BJ (cell line): ENCODE measurements around the gene RNASE8. TPM values are rescaled to one million over a fixed set of nuclear protein-coding genes. Genes with fewer than 3 reads are reported as not detected.

Experiments used
- CTCF ChIA-PET: fragments of 350-600 bp; formaldehyde crosslinking; extraction: SDS; loops from one replicate; lab custom pipeline; 2021; ENCODE audit warnings: antibody characterized with exemption, inconsistent platforms; lab: Yijun Ruan, JAX
- POLR2A ChIA-PET: fragments of 300-600 bp; sonication (Branson Sonifier 250); formaldehyde crosslinking; extraction: SDS; loops from one replicate; lab custom pipeline; 2021; ENCODE audit warnings: antibody characterized with exemption; lab: Charles Lee
- DNase-seq: peaks from one replicate; pipeline ENCODE4 v3.0.0-alpha.2; 2011; ENCODE audit warnings: low read depth
- H3K27me3 ChIP-seq: 2 replicates; pipeline ENCODE4 v1.6.0; 2011; ENCODE audit warnings: low read length; ENCODE audit not compliant: control insufficient read depth, insufficient read depth
- H3K36me3 ChIP-seq: 2 replicates; pipeline ENCODE4 v1.5.1; 2011; ENCODE audit warnings: low read length; ENCODE audit not compliant: control insufficient read depth, insufficient read depth
- H3K4me3 ChIP-seq: 2 replicates; pipeline ENCODE4 v1.5.1; 2011; ENCODE audit warnings: low read depth, mild to moderate bottlenecking, control low read depth, low read length
- polyA plus RNA-seq: library from polyadenylated mRNA; depleted of rRNA; stranded (reverse); fragments of >200 nt; gene quantifications from 2 replicates; pipeline ENCODE4 v1.2.3, GENCODE V29; 2011
- TF ChIP-seq, protein P1 (sequence below): IDR thresholded peaks from 2 replicates; pipeline ENCODE4 v1.5.1; 2011; ENCODE audit warnings: low read depth, mild to moderate bottlenecking, control low read depth, inconsistent platforms, low read length, moderate library complexity; ENCODE audit not compliant: insufficient read depth

RNASE8 gene
- polyA plus RNA-seq, 1 experiment, result not detected

DNA sequence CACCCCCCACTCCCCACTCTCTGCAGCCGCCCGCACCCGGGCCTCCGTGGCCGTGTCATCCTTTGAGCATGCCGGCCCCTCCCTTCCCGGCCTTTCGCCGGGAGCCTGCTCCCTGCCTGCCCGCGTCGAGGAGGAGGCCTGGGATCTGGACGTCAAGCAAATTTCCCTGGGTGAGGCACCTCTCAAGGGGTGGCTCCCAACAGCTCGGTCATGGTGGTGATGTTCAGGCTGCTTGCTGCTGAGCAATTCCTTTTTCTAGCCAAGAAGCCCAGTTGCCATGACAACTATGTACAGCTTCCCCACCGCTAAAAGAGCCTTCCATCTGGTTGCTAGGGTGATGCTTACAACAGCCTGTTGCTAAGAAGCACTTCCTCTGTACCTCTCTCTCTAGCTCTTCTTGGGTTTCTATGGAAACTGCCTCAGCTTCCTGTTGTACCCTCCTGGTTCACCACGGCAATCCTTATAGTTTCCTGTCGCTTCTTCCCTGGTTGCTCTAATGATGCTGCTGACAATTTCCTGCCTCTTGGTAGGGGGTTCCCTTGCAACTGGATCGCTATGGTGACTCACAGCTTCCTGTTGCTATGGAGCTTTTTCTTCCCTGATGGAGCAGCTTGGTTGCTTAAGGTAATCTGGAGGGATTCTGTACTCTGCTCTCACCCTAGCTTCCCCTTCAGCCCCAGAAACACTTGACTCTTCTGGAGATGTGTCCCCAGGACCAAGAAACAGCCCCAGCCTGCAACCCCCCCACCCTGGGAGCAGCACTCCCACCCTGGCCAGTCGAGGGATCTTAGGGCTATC lies 29.9 kb downstream of the RNASE8 start:
- Histone ChIP-seq H3K4me3 (no peak overlapping the region), H3K36me3 (peaks cover 14% of the 10 kb centered on the region), H3K27me3 (no peaks in the 10 kb centered on the region)
- DNase-seq, result peak; percentile 76
- ChIA-PET CTCF (interaction anchor here (0.8 to 5.8 kb wide), 10 partner anchors 8 to 73 kb away, joined by 3 to 55 read pairs (median 8); partner anchors contain the start of gene ARHGEF40), POLR2A (no interaction called here)
- TF ChIP-seq, protein P1, sequence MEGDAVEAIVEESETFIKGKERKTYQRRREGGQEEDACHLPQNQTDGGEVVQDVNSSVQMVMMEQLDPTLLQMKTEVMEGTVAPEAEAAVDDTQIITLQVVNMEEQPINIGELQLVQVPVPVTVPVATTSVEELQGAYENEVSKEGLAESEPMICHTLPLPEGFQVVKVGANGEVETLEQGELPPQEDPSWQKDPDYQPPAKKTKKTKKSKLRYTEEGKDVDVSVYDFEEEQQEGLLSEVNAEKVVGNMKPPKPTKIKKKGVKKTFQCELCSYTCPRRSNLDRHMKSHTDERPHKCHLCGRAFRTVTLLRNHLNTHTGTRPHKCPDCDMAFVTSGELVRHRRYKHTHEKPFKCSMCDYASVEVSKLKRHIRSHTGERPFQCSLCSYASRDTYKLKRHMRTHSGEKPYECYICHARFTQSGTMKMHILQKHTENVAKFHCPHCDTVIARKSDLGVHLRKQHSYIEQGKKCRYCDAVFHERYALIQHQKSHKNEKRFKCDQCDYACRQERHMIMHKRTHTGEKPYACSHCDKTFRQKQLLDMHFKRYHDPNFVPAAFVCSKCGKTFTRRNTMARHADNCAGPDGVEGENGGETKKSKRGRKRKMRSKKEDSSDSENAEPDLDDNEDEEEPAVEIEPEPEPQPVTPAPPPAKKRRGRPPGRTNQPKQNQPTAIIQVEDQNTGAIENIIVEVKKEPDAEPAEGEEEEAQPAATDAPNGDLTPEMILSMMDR, result no peak

DNA sequence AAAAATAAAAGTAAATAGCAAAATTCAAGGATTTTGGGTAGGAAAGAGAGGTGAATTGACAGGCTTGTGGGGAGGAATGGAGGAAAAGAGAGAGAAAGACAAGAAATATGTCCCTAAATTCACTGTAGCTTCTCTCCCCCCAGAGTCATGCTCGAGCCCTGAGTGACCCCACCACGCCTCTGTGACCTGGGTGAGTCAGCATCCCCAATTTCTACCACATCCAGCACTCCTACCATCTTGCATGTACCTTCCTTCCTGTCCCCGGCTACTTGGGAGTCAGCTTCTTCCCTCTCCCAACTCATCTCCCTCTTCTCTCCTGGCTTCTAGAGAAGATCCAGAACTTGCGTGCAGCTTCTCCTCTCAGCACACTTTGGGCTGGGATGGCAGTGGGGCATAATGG lies 31.1 kb downstream of the RNASE8 start:
- no peaks in the 10 kb centered on the region for H3K27me3 ChIP-seq
- no peak for DNase-seq
- H3K4me3 ChIP-seq, result no peak overlapping the region
- H3K36me3 ChIP-seq, result peaks cover 14% of the 10 kb centered on the region
- TF ChIP-seq, protein P1, result no peak
- POLR2A ChIA-PET, result no interaction called here
- CTCF ChIA-PET, result interaction anchor here (0.8 to 5.8 kb wide), 11 partner anchors 8 to 74 kb away, joined by 3 to 55 read pairs (median 7); partner anchors contain the start of genes ARHGEF40, RNASE13 and TMEM253

DNA sequence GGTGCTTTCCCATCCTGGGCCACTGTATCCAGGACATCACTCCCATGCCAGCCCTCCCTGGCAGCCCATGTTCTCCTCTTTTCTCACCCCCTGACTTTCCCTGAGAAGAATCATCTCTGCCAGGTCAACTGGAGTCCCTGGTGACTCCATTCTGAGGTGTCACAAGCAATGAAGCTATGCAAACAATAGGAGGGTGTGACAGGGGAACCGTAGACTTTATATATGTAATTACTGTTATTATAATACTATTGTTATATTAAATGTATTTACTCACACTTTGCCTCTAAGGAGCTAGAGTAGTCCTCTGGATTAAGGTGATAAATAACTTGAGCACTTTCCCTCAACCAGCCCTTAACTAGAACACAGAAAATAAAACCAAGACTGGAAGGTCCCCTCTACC lies 31.6 kb downstream of the RNASE8 start:
- ChIA-PET POLR2A (no interaction called here), CTCF (interaction anchor here (0.5 to 5.8 kb wide), 9 partner anchors 10 to 350 kb away, joined by 3 to 55 read pairs (median 10); partner anchors contain the start of gene ARHGEF40)
- Histone ChIP-seq H3K27me3 (no peaks in the 10 kb centered on the region), H3K4me3 (no peak overlapping the region), H3K36me3 (peaks cover 14% of the 10 kb centered on the region)
- no peak for DNase-seq
- TF ChIP-seq, protein P1, result no peak

DNA sequence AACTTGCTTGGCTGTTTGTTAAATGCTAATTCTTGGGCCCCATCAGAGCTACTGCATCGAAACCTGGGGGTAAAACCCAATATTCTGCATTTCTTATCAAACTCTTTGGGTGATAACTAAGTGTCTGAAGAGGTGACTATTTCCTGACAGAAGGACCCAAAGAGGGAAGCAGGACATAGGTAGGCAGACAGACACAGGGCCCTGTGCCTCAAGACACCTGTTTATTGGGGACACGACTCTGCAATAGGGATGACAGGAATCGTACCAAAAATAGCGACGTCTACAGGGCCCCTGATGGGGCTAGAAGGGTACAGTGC lies 32.2 kb downstream of the RNASE8 start:
- no peak for DNase-seq
- ChIA-PET CTCF (interaction anchor here (0.5 to 5.8 kb wide), 9 partner anchors 10 to 349 kb away, joined by 3 to 55 read pairs (median 10); partner anchors contain the start of gene ARHGEF40), POLR2A (no interaction called here)
- Histone ChIP-seq H3K36me3 (peaks cover 14% of the 10 kb centered on the region), H3K27me3 (no peaks in the 10 kb centered on the region), H3K4me3 (no peak overlapping the region)
- TF ChIP-seq, protein P1, result no peak

DNA sequence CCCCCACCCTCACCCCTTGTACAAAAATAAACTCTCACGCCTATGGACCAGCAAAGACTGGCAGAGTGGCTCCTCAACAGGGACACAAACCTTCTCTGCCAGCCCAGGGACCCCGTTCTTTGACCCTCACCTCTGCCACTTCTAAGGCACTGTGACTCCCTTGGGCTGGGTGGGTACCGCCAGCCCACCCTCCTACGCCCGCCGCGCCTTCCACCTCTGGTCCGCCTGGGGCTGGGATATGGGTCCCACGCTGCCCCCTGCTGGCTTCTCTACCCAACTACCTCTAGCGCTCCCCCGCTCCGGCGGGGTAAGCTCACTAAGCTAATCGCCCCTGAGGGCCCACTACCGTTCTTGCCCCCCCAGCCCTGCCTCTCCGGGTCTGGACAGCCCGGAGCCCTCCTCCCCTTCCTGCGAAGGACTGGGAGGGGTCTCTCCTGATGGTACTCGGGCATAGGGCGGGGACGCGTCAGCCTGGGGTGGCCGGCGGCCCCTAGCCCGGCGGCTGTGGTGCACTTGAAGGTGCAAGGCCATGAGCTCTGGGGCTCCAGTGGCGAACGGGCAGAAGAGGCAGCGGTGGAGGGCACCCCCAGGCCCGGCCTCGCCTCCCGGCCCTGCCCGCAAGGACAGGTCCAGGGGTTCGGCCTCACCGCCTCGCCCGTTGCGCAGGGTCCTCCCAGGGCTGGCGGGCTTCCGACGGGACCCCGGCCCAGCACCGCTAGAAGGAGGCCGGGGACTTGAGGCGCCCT lies 32.7 kb downstream of the RNASE8 start:
- ChIA-PET CTCF (interaction anchor here (0.9 to 5.8 kb wide), 9 partner anchors 11 to 76 kb away, joined by 3 to 55 read pairs (median 10); partner anchors contain the start of gene ARHGEF40), POLR2A (no interaction called here)
- TF ChIP-seq, protein P1, result peak; percentile 61
- Histone ChIP-seq H3K4me3 (no peak overlapping the region), H3K27me3 (no peaks in the 10 kb centered on the region), H3K36me3 (peaks cover 11% of the 10 kb centered on the region)
- DNase-seq, result no peak
